CD4-positive, alpha-beta T cell treated with Interleukin-4 for 4 hours (primary cell): ENCODE data around the gene HRC.
A peak's percentile ranks its signal among the peaks of the same experiment; 100 is the strongest.
"Not testable (repeated sequence)": the region's sequence is repeated elsewhere in the genome, so short reads cannot be mapped to it uniquely, and the experiment has no call there.

Source experiments
- DNase-seq: peaks from one replicate; pipeline ENCODE4 v3.0.0-alpha.2; 2020

The HRC gene

DNA sequence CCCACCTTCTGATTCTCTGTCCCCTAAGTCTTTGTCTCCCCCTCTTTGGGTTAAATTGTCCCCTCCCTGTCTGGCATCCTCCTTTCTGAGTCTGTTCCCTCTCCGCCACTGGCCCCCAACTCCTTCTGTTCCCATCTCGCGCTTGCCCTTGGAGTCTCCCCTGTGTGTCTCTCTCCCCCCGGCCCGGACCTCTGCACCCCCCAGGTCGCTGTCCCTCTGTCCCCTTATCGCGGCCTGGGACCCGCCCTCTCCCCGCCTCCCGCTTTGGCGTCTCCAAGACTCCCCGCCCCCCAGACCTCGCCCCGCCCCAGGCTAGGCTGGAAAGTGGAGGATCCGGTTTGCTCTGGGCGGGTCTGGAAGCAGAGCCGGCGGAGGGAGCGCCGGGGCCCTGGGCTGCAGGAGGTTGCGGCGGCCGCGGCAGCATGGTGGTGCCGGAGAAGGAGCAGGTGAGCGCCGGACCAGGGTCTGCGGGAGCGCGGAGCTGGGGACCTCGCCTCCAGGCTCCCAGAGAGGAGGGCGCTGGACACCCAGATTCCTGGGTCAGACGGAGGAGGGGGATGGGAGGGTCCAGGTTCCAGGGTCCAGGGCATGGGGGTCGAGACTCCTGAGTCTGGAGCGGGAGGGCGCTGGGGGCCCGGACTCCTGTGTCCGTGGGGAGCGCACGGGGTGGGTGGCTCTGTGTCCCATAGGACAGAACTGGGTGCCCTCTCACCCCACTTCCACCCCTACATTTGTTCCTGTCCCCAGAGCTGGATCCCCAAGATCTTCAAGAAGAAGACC, 2.4 kb upstream of the HRC start, which contains the start of gene TRPM4:
Gene TRPM4, plus strand, starts transcription at position 348 of the 780 bp plus-strand sequence. Its CDS starts 75 bp downstream, at position 423.
- no peak for DNase-seq

DNA sequence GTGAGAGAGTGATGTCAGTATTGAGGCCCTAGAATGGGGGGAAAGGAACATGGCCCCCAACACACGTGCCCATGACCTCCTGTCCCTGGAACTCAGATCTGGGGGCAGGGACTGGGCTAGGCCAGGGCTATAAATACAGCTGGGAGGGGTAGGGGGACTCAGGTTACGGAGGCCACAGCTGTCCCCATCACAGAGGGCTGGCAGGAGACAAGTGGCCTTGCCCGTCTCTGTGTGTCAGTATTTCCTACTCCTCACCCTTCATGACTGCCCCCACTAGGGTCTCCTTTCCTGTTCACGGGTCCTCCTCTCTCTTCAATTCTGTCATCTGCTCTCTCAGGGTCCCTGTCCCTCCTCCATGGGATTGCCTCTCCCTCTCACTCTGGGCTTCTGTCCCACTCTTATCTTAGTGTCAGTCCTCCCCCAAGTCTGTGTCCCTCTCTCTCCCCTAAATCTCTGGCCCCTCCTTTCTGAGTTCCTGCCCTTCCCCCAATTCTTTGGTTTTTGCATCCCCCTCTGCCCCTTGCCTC, 687 bp upstream of the HRC start:
- no peak for DNase-seq

- no peak for DNase-seq
Measured at GRCh38 chr19:49154279-49154678, 917 bp downstream of the HRC start.

- DNase-seq: no peak
Measured at GRCh38 chr19:49153167-49153809, 1.9 kb downstream of the HRC start.

GRCh38 chr19:49152119-49152550, 3.1 kb downstream of the HRC start:
- no peak for DNase-seq

DNA sequence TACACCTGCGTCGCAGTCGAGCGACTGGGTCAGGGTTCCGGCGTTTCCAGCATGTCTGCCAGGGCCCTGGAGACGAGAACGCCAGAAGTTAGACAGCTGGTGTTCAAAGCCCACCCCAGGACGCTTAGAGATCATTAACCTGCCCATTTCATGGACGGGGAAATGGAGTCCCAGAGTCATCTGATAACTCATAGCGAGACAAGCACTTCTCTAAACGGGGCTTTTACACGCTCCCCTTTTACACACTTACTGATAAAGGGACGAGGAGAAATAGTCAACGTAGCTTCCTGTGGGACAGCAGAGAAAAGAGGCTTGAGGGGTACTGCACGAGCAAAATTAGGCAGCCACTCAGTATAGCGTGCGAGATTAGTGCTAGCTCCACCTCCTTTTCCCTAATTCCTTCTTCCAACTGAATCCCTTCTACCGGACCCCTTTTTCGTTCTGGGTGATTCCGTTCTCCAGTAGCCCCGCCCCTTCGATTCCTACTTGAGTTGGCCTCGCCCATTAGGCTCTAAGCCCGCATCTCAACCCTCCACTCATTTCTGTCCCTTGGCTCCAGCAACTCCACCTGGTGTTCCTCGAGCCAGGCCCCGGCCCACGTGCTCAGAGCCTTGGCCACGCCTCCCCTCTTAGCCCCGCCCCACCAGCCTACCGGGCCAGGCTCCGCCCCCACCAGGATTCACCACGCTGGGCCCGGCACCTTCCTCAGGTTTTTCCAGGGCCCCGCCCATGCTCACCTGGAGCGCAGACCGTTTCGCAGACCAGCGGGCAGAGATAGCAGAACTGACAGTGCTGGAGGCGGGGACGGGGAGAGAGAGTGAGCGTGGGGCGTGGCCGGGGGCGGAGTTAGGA, 3.7 kb downstream of the HRC start:
- no peak for DNase-seq

GRCh38 chr19:49150944-49151243, 4.3 kb downstream of the HRC start:
- no peak for DNase-seq

GRCh38 chr19:49150106-49150943, 4.9 kb downstream of the HRC start:
- peak; percentile 17 for DNase-seq

- DNase-seq: no peak
Measured at GRCh38 chr19:49149652-49150105, 5.5 kb downstream of the HRC start.

DNA sequence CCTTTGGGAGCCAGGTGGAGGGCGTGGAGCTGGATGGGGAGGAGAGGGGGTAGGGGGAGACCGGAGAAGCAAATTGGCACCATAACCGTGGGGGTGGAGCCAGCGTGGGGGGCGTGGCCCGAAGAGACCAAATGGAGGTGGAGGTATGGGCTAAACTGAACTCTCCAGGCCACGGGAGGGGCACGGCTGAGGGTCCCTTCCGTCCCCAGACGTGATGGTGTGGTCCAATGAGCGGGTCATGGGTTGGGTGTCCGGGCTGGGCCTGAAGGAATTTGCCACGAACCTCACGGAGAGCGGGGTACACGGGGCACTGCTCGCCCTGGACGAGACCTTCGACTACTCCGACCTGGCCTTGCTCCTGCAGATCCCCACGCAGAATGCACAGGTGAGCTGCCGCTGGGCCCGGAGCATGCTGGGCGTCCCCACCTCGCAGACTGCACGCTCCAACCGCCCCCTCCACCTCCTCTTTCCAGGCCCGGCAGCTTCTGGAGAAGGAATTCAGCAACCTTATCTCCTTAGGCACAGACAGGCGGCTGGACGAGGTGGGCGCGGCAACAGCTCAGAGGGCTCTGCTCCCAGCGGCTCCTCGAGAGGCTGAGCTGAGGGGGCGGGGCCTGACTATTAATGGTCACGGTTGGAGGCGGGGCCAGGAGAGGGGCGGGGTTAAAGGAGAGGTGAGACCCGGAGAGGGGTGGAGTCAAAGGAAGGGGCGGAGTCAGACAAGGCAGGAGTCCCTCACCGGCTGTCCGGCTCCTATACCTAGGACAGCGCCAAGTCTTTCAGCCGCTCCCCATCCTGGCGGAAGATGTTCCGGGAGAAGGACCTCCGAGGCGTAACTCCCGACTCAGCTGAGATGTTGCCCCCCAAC, 6.2 kb downstream of the HRC start:
- peak; percentile 55 for DNase-seq

GRCh38 chr19:49148044-49148682, 7.0 kb downstream of the HRC start:
- DNase-seq: no peak

GRCh38 chr19:49146408-49146770, 8.8 kb downstream of the HRC start:
- not testable (repeated sequence) for DNase-seq

DNA sequence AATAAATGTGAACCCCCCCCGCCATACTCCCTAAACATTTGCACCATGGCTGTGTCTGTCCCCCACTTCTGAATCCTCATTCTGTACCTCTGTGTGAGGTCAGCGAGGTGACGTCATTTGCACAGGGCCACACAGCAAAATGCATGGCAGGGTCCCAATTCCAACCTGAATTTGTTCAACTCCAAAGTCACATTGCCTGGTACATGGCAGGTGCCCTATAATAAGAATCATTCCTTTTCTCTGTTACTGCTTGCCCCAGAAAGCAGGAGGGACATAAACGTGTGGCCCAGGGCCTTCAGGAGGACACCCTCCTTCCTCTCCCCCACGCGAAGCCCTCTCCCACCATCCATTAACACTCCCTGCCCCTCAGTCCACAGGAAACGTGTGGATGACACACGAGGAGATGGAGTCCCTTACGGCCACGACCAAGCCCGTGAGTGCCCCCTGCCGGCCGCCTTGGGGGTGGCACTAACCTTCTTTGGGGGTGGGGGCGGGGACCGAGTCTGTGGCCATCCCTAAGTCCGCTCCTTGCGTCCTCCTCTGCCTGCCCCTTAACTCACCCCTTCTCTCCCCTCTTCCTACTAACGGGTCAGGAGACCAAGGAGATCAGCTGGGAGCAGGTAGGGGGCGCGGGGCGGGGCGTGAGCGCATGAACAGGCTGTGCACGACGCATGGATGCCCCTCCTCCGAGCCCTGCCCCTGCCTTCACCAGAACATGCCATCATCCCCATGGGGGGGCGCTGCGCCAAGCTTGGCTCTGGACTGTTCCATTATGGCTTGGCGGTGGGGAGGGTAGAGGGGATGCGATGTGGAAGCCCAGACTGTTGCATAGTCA, 9.4 kb downstream of the HRC start:
- DNase-seq: peak; percentile 59

DNA sequence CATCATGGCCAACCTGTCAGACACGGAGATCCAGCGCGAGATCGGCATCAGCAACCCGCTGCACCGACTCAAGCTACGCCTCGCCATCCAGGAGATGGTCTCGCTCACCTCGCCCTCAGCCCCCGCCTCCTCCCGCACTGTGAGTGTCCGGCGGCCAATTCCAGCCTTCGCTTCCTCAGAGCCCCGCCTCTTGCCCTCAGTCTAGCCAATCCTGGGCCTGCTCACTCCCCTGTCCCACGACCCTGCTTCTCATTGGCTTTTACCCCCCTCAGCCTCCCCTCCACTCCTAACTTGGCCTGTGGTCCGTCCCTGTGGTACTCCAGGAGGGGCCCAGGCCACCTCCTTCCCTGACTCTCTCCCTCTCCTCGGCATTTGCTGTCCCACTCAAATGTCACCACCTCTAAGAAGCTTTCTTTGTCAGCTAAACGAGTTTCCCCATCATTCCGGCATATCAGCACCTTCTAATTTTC, 12.3 kb downstream of the HRC start:
- DNase-seq: peak; percentile 45

GRCh38 chr19:49141352-49141751, 13.8 kb downstream of the HRC start:
- DNase-seq: no peak

- no peak for DNase-seq
Measured at GRCh38 chr19:49140951-49141350, 14.2 kb downstream of the HRC start.

GRCh38 chr19:49136771-49137171, 18.4 kb downstream of the HRC start:
- DNase-seq: no peak

- no peak for DNase-seq
Measured at GRCh38 chr19:49135686-49136085, 19.5 kb downstream of the HRC start.

DNA sequence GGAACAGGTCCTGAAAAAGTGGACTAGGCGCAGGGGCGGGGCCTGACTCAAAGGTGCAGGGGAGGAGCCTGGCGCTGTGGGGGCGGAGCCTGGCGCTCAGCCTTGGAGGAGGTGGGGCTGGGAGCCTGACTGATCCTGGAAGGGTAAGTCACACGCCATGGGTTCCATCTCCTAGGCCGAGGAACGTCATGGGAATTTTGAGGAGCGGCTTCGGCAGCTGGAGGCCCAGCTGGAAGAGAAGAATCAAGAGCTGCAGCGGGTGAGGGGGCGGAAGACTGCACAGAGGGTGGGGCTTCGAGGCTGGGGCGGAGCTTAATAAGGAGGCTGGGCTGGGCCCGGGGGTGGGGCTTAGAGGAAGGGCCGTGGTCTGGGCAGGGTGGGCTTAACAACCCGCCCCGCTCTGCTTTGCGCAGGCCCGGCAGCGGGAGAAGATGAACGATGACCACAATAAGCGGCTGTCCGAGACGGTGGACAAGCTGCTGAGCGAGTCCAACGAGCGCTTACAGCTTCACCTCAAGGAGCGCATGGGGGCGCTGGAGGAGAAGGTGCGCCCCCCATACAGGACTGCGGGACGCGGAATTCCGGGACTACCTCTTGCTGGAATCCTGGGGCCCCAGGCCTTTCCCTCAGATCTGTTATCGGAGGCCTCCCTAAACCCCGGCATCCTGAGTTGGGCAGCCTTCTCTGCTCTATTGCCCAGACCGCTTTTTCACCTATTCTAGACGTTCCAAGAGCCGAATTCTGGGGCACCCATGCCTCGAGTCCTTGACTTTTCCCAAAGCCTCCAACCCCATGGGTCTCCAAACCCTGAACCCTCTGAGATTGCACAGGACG, 21.4 kb downstream of the HRC start:
- DNase-seq: no peak
